Stimulated activated naive CD8-positive, alpha-beta T cell treated with anti-CD3 and anti-CD28 coated beads, Interleukin-15, Interleukin-2, amounts not matched to agents 100 ng/mL and 50 ng/mL, for 24 hours (primary cell): ENCODE results near the gene SLC12A8.

Experiments
- H3K27ac Mint-ChIP-seq: one replicate; pipeline ENCODE4 v1.8.0; 2021; ENCODE audit warnings: mild to moderate bottlenecking, mixed read lengths
- H3K27me3 Mint-ChIP-seq: one replicate; pipeline ENCODE4 v1.8.0; 2021; ENCODE audit warnings: mixed read lengths
- H3K36me3 Mint-ChIP-seq: one replicate; pipeline ENCODE4 v1.8.0; 2021; ENCODE audit warnings: low read depth, mixed read lengths
- H3K4me1 Mint-ChIP-seq: one replicate; pipeline ENCODE4 v1.8.0; 2021; ENCODE audit warnings: low read depth, mixed read lengths
- H3K4me3 Mint-ChIP-seq: one replicate; pipeline ENCODE4 v1.8.0; 2021; ENCODE audit warnings: mild to moderate bottlenecking, mixed read lengths
- H3K9me3 Mint-ChIP-seq: one replicate; pipeline ENCODE4 v1.8.0; 2021; ENCODE audit warnings: mixed read lengths

Gene SLC12A8

DNA sequence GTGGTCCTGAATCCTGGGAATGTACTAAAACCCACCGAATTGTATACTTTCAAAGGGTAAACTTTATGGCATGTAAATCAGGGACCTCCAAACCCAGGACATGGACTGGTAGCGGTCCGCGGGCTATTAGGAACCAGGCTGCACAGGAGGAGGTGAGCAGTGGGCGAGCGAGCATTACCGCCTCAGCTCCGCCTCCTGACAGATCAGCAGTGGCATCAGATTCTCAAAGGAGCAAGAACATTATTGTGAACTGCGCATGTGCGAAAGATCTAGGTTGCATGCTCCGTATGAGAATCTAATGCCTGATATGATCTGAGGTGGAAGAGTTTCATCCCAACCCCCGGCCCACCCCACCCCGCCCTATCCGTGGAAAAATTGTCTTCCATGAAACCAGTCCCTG is 178.9 kb downstream of the SLC12A8 start:
- Mint-ChIP-seq H3K4me3 (no peak overlapping the region), H3K4me1 (peaks cover 38% of the 10 kb centered on the region), H3K27ac (no peak overlapping the region), H3K9me3 (peaks cover 13% of the 10 kb centered on the region), H3K36me3 (peaks cover 32% of the 10 kb centered on the region), H3K27me3 (no peaks in the 10 kb centered on the region)

DNA sequence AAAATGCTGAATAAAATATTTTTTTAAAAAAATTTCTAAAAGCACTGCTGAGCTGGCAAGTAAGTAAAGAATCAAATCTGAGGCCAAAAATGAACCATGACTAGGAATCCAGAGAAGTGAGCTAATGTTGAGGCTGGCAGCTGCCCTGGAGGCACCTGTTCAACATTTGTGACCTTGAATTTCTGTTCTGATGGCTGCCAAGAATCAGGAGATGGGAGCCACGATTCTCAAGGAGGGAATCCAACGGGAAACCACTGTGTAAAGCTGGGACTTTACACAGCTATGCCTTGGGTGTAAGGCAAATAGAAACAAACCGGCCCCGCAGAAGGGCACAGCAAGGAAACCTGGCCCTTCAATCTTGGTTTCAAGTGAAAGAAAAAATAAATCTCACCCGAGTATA is 179.4 kb downstream of the SLC12A8 start:
- Mint-ChIP-seq H3K27ac (no peak overlapping the region), H3K4me1 (peaks cover 34% of the 10 kb centered on the region), H3K9me3 (peaks cover 13% of the 10 kb centered on the region), H3K27me3 (no peaks in the 10 kb centered on the region), H3K36me3 (peaks cover 37% of the 10 kb centered on the region), H3K4me3 (no peak overlapping the region)

DNA sequence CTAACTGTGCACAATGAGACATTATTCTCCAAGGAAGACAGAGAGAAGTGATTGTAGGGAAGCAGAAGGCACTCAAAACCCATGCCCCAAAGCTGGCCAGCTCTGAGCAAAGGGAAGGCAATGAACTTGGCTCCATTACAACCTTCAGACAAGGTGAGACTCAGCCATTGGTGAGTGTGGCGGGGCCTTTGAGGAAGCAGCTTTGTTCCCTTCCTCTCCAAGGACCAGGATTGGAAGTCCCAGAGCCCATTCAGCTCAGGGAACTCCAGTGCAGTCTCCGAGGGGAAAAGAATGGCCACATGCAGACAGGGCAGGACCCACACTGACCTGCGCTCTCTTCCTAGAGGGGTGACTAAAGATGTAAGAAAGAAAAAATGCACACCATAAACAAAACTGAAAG is 179.9 kb downstream of the SLC12A8 start:
- Mint-ChIP-seq H3K36me3 (peaks cover 38% of the 10 kb centered on the region), H3K4me3 (no peak overlapping the region), H3K9me3 (peaks cover 13% of the 10 kb centered on the region), H3K27me3 (no peaks in the 10 kb centered on the region), H3K27ac (no peak overlapping the region), H3K4me1 (peaks cover 30% of the 10 kb centered on the region)
